Measurements from ENCODE around the gene RASGRP1.

DNA sequence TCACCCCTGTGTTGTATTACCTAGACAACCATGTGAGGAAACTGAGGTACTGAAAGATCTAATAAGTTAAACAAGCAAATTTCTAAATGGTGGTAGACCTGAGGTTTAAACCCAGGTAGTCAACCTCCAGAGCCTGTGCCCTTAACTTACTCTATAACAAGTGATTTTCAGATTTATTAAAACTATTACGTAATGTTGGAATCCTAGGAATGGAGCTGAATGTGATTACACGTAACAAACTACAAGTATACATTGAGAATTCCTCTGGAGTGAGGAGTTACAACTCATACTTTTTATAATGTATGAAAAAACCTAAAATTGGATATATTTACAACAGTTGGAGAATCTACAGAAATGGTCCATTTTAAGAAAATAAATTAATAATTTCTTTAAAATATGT is 92.6 kb downstream of the RASGRP1 start:
- TF ChIP-seq, protein P1, sequence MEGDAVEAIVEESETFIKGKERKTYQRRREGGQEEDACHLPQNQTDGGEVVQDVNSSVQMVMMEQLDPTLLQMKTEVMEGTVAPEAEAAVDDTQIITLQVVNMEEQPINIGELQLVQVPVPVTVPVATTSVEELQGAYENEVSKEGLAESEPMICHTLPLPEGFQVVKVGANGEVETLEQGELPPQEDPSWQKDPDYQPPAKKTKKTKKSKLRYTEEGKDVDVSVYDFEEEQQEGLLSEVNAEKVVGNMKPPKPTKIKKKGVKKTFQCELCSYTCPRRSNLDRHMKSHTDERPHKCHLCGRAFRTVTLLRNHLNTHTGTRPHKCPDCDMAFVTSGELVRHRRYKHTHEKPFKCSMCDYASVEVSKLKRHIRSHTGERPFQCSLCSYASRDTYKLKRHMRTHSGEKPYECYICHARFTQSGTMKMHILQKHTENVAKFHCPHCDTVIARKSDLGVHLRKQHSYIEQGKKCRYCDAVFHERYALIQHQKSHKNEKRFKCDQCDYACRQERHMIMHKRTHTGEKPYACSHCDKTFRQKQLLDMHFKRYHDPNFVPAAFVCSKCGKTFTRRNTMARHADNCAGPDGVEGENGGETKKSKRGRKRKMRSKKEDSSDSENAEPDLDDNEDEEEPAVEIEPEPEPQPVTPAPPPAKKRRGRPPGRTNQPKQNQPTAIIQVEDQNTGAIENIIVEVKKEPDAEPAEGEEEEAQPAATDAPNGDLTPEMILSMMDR (IDR thresholded peaks at IDR 0.05) = no peak
- TF ChIP-seq, protein P2, sequence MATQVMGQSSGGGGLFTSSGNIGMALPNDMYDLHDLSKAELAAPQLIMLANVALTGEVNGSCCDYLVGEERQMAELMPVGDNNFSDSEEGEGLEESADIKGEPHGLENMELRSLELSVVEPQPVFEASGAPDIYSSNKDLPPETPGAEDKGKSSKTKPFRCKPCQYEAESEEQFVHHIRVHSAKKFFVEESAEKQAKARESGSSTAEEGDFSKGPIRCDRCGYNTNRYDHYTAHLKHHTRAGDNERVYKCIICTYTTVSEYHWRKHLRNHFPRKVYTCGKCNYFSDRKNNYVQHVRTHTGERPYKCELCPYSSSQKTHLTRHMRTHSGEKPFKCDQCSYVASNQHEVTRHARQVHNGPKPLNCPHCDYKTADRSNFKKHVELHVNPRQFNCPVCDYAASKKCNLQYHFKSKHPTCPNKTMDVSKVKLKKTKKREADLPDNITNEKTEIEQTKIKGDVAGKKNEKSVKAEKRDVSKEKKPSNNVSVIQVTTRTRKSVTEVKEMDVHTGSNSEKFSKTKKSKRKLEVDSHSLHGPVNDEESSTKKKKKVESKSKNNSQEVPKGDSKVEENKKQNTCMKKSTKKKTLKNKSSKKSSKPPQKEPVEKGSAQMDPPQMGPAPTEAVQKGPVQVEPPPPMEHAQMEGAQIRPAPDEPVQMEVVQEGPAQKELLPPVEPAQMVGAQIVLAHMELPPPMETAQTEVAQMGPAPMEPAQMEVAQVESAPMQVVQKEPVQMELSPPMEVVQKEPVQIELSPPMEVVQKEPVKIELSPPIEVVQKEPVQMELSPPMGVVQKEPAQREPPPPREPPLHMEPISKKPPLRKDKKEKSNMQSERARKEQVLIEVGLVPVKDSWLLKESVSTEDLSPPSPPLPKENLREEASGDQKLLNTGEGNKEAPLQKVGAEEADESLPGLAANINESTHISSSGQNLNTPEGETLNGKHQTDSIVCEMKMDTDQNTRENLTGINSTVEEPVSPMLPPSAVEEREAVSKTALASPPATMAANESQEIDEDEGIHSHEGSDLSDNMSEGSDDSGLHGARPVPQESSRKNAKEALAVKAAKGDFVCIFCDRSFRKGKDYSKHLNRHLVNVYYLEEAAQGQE (IDR thresholded peaks at IDR 0.05; ENCODE audit: insufficient read depth in 1 of 2, low read depth in 2 of 2, low read length in 1 of 2) = no peak
- TF ChIP-seq POLR2AphosphoS5 (IDR thresholded peaks at IDR 0.05; ENCODE audit: low read depth, low read length) = no peak
- no peak for TF ChIP-seq SIN3A (IDR thresholded peaks at IDR 0.05; ENCODE audit: borderline replicate concordance, insufficient read depth, low read depth, low read length)
